D721Med (cell line): ENCODE results near the gene MYBBP1A.
"Not testable (repeated sequence)": the region's sequence is repeated elsewhere in the genome, so short reads cannot be mapped to it uniquely, and the experiment has no call there.

Source experiments
- DNase-seq: peaks from one replicate; pipeline ENCODE4 v3.0.0; 2011; ENCODE audit warnings: low spot score; ENCODE audit not compliant: insufficient read length
- FAIRE-seq: peaks from 2 replicates; lab custom pipeline; 2011; peaks lifted over from hg19 to GRCh38; lab: Jason Lieb, UNC
- TF ChIP-seq, protein P1 (sequence below): IDR thresholded peaks from 2 replicates; pipeline ENCODE4 v1.5.1; 2012; ENCODE audit warnings: mild to moderate bottlenecking, control low read depth; ENCODE audit not compliant: insufficient read depth; ENCODE audit errors: missing control alignments

Gene MYBBP1A

DNA sequence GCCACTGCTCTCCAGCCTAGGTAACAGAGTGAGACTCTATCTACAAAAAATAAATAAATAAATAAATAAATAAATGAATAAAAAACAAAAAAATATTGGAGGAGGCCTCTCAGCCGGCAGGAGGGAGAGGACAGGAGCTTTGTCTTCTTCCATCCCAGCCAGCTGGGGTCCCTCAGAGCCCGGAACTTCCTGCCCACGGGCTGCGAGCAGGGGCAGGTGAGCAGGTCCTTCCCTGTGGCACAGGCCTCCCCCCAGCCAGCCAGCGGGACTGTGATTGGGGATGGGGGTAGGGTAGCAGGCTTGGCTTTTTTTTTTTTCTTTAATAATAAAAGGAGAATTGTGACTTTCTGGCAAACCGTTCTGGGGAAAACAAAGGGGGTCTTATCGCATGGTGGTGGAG lies 39.2 kb upstream of the MYBBP1A start:
- no peak for FAIRE-seq

DNA sequence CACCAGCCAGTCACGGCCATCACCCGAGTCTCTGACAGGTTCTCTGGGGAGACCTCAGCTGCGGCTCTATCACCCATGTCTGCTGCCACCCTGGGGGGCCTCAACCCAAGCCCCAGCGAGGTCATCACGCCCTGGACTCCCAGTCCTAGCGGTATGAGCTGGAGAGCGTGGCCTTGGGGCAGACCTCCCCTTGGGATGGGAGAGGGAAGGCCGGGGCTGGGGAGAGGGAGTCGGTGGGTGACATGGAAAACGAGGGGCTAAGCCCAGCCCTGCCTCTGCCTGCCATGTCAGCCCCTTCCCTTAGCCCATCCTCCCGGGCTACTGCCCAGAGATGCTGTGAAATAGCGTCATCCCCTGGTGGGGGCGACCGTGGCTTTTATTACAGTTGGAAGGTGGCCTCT lies 37.8 kb upstream of the MYBBP1A start:
- no peak for FAIRE-seq
- TF ChIP-seq, protein P1, sequence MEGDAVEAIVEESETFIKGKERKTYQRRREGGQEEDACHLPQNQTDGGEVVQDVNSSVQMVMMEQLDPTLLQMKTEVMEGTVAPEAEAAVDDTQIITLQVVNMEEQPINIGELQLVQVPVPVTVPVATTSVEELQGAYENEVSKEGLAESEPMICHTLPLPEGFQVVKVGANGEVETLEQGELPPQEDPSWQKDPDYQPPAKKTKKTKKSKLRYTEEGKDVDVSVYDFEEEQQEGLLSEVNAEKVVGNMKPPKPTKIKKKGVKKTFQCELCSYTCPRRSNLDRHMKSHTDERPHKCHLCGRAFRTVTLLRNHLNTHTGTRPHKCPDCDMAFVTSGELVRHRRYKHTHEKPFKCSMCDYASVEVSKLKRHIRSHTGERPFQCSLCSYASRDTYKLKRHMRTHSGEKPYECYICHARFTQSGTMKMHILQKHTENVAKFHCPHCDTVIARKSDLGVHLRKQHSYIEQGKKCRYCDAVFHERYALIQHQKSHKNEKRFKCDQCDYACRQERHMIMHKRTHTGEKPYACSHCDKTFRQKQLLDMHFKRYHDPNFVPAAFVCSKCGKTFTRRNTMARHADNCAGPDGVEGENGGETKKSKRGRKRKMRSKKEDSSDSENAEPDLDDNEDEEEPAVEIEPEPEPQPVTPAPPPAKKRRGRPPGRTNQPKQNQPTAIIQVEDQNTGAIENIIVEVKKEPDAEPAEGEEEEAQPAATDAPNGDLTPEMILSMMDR, result no peak
- DNase-seq, result no peak

More for the DNA sequence above, 39.2 kb upstream of the MYBBP1A start:
- no peak for DNase-seq
- TF ChIP-seq, protein P1, result no peak

- no peak for DNase-seq
Observed at GRCh38 chr17:4592240-4593005, 37.2 kb upstream of the MYBBP1A start.

DNA sequence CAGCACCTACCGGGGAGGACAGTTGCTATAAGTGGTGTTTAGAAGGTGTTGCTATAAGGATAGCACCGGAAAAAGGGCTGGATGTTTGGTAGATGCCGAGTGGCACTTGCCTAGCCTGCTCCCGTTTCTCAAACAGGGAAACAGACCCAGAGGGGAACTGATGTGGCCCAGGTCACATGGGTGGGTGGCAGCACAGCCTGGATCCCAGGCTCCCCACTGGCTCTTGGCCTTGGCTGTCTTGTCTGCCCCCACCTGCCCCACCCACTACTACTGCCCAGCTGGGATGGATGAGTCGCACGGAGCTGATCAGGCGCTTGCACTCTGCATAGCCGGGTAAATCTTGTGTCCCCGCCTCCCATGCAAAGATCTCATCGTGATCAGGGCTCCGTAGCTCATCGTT lies 36.3 kb upstream of the MYBBP1A start:
- TF ChIP-seq, protein P1, result no peak
- FAIRE-seq (no peak), DNase-seq (no peak)

More at GRCh38 chr17:4592240-4593005, 37.2 kb upstream of the MYBBP1A start:
- TF ChIP-seq, protein P1, result no peak
- FAIRE-seq, result no peak

GRCh38 chr17:4590981-4591453 lies 35.8 kb upstream of the MYBBP1A start:
- TF ChIP-seq, protein P1, result no peak
- DNase-seq, result no peak
- FAIRE-seq, result no peak

DNA sequence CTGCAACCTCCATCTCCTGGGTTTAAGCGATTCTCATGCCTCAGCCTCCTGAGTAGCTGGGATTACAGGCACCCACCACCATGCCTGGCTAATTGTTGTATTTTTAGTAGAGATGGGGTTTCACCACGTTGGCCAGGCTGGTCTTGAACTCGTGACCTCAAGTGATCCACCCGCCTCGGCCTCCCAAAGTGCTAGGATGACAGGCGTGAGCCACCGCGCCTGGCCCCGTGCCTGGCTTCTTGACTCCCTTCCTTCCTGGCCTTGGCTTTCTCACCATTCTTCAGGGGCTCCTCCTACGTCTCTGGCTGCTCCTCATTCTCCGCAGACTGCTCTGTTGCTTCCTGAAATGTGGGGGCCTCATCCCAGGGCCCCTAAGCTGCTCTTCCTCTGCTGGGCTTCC lies 34.9 kb upstream of the MYBBP1A start:
- FAIRE-seq, DNase-seq: not testable (repeated sequence)

GRCh38 chr17:4588898-4589625 lies 33.9 kb upstream of the MYBBP1A start:
- TF ChIP-seq, protein P1, result no peak
- DNase-seq (no peak), FAIRE-seq (no peak)
